Memory B cell (primary cell): ENCODE measurements around the gene NQO2.
"Not testable (repeated sequence)": the region's sequence is repeated elsewhere in the genome, so short reads cannot be mapped to it uniquely, and the experiment has no call there.

Experiments
- ATAC-seq: fragments of 150-1000 bp; cut with Tn5 transposase; 2 replicates; pipeline ENCODE4 v1.10.0; 2021; ENCODE audit warnings: low read depth, mild to moderate bottlenecking, moderate library complexity
- DNase-seq, 2 donors: peaks; one replicate each; pipeline ENCODE4 v3.0.0; 2022; ENCODE audit warnings: low spot score in 2 of 2
- H3K27ac Mint-ChIP-seq: one replicate; pipeline ENCODE4 v1.8.0; 2022; ENCODE audit warnings: mild to moderate bottlenecking, moderate library complexity, mixed read lengths
- H3K27me3 Mint-ChIP-seq: one replicate; pipeline ENCODE4 v1.8.0; 2022; ENCODE audit warnings: mixed read lengths
- H3K36me3 Mint-ChIP-seq: one replicate; pipeline ENCODE4 v1.8.0; 2022; ENCODE audit warnings: mild to moderate bottlenecking, mixed read lengths
- H3K4me1 Mint-ChIP-seq: one replicate; pipeline ENCODE4 v1.8.0; 2022; ENCODE audit warnings: mixed read lengths
- H3K4me3 Mint-ChIP-seq: one replicate; pipeline ENCODE4 v1.8.0; 2022; ENCODE audit warnings: mild to moderate bottlenecking, moderate library complexity, mixed read lengths
- H3K9me3 Mint-ChIP-seq: one replicate; pipeline ENCODE4 v1.8.0; 2022; ENCODE audit warnings: mixed read lengths

Gene NQO2

GRCh38 chr6:3020976-3021598 is 21.4 kb downstream of the NQO2 start:
- ATAC-seq, H3K27me3 Mint-ChIP-seq, H3K4me3 Mint-ChIP-seq, H3K9me3 Mint-ChIP-seq, H3K27ac Mint-ChIP-seq, H3K36me3 Mint-ChIP-seq: not testable (repeated sequence)
- H3K4me1 Mint-ChIP-seq = peaks cover 16% of the 10 kb centered on the region
- DNase-seq = peak in 1 of 2 donors; percentile 2

- peak overlapping the region; percentile 89 for H3K27ac Mint-ChIP-seq
- ATAC-seq (no peak), DNase-seq (no peak)
- peaks cover 26% of the 10 kb centered on the region for H3K4me1 Mint-ChIP-seq
- no peaks in the 10 kb centered on the region for H3K27me3 Mint-ChIP-seq
- no peaks in the 10 kb centered on the region for H3K9me3 Mint-ChIP-seq
- peak overlapping the region; percentile 93 for H3K4me3 Mint-ChIP-seq
- H3K36me3 Mint-ChIP-seq = peaks cover 7% of the 10 kb centered on the region
Observed at GRCh38 chr6:3022765-3023662, 23.3 kb downstream of the NQO2 start.

- DNase-seq (peak; percentile 52 to 60), ATAC-seq (peak; percentile 63)
- Mint-ChIP-seq H3K36me3 (peaks cover 7% of the 10 kb centered on the region), H3K27me3 (no peaks in the 10 kb centered on the region), H3K9me3 (no peaks in the 10 kb centered on the region), H3K4me3 (peak overlapping the region; percentile 93), H3K27ac (peak overlapping the region; percentile 89), H3K4me1 (peaks cover 26% of the 10 kb centered on the region)
Observed at GRCh38 chr6:3023663-3024483, 24.2 kb downstream of the NQO2 start.

GRCh38 chr6:3026791-3027626 is 27.3 kb downstream of the NQO2 start:
- peak; percentile 64 to 76 for DNase-seq
- Mint-ChIP-seq H3K4me1 (peaks cover 32% of the 10 kb centered on the region), H3K4me3 (peak overlapping the region; percentile 65), H3K27me3 (no peaks in the 10 kb centered on the region), H3K27ac (peak overlapping the region; percentile 98), H3K36me3 (no peaks in the 10 kb centered on the region), H3K9me3 (no peaks in the 10 kb centered on the region)
- ATAC-seq = peak; percentile 81

- not testable (repeated sequence) for H3K9me3 Mint-ChIP-seq, H3K27ac Mint-ChIP-seq, ATAC-seq, H3K27me3 Mint-ChIP-seq, DNase-seq, H3K36me3 Mint-ChIP-seq, H3K4me3 Mint-ChIP-seq
- H3K4me1 Mint-ChIP-seq = peaks cover 28% of the 10 kb centered on the region
Observed at GRCh38 chr6:3028156-3028555, 28.5 kb downstream of the NQO2 start.

GRCh38 chr6:3031857-3032640 is 32.4 kb downstream of the NQO2 start:
- DNase-seq = peak in 1 of 2 donors; percentile 33
- peaks cover 8% of the 10 kb centered on the region for H3K4me1 Mint-ChIP-seq
- H3K9me3 Mint-ChIP-seq = no peaks in the 10 kb centered on the region
- H3K27ac Mint-ChIP-seq = no peak overlapping the region
- H3K36me3 Mint-ChIP-seq = no peaks in the 10 kb centered on the region
- no peak overlapping the region for H3K4me3 Mint-ChIP-seq
- peak; percentile 60 for ATAC-seq
- no peaks in the 10 kb centered on the region for H3K27me3 Mint-ChIP-seq

GRCh38 chr6:3032986-3033385 is 33.3 kb downstream of the NQO2 start:
- Mint-ChIP-seq H3K27me3 (no peaks in the 10 kb centered on the region), H3K27ac (no peak overlapping the region), H3K9me3 (no peaks in the 10 kb centered on the region), H3K4me1 (peaks cover 5% of the 10 kb centered on the region), H3K4me3 (no peak overlapping the region), H3K36me3 (no peaks in the 10 kb centered on the region)
- ATAC-seq (no peak), DNase-seq (no peak)

- no peaks in the 10 kb centered on the region for H3K9me3 Mint-ChIP-seq
- ATAC-seq = no peak
- peaks cover 5% of the 10 kb centered on the region for H3K4me1 Mint-ChIP-seq
- H3K36me3 Mint-ChIP-seq = no peaks in the 10 kb centered on the region
- H3K4me3 Mint-ChIP-seq = no peak overlapping the region
- H3K27me3 Mint-ChIP-seq = no peaks in the 10 kb centered on the region
- no peak for DNase-seq
- no peak overlapping the region for H3K27ac Mint-ChIP-seq
Observed at GRCh38 chr6:3033652-3034051, 34.0 kb downstream of the NQO2 start.

GRCh38 chr6:3035397-3035796 is 35.7 kb downstream of the NQO2 start:
- Mint-ChIP-seq H3K27me3 (no peaks in the 10 kb centered on the region), H3K9me3 (no peaks in the 10 kb centered on the region), H3K4me1 (peaks cover 5% of the 10 kb centered on the region), H3K27ac (no peak overlapping the region), H3K36me3 (no peaks in the 10 kb centered on the region), H3K4me3 (no peak overlapping the region)
- no peak for ATAC-seq
- no peak for DNase-seq

- Mint-ChIP-seq H3K36me3 (no peaks in the 10 kb centered on the region), H3K27ac (no peak overlapping the region), H3K4me3 (no peak overlapping the region), H3K9me3 (no peaks in the 10 kb centered on the region), H3K4me1 (no peaks in the 10 kb centered on the region), H3K27me3 (no peaks in the 10 kb centered on the region)
- DNase-seq = no peak
- no peak for ATAC-seq
Observed at GRCh38 chr6:3036861-3037637, 37.4 kb downstream of the NQO2 start.

- Mint-ChIP-seq H3K27ac (no peak overlapping the region), H3K4me1 (no peaks in the 10 kb centered on the region), H3K36me3 (no peaks in the 10 kb centered on the region), H3K4me3 (no peak overlapping the region), H3K27me3 (no peaks in the 10 kb centered on the region), H3K9me3 (no peaks in the 10 kb centered on the region)
- ATAC-seq (no peak), DNase-seq (no peak)
Observed at GRCh38 chr6:3037638-3038365, 38.1 kb downstream of the NQO2 start.

- Mint-ChIP-seq H3K4me3 (no peak overlapping the region), H3K36me3 (no peaks in the 10 kb centered on the region), H3K27ac (no peak overlapping the region), H3K9me3 (no peaks in the 10 kb centered on the region), H3K4me1 (no peaks in the 10 kb centered on the region), H3K27me3 (no peaks in the 10 kb centered on the region)
- ATAC-seq = no peak
- DNase-seq = no peak
Observed at GRCh38 chr6:3039384-3039783, 39.7 kb downstream of the NQO2 start.
